Transverse colon (tissue), 4 donors: Measurements from ENCODE around the gene FCGBP. TPM values are rescaled to one million over a fixed set of nuclear protein-coding genes. Genes with fewer than 3 reads are reported as not detected.

ENCODE experiments used
- DNase-seq: peaks from one replicate; pipeline ENCODE4 v3.0.0-alpha.2; 2019
- H3K27ac ChIP-seq, 4 donors: fragments of 200-600 bp; sonication (generic); 2 replicates each; pipeline ENCODE4 v1.5.1; 2016 to 2018; ENCODE audit warnings: inconsistent platforms in 4 of 4
- H3K27me3 ChIP-seq: fragments of 200-600 bp; sonication (generic); 2 replicates; pipeline ENCODE4 v1.5.1; 2017; ENCODE audit warnings: inconsistent platforms
- H3K36me3 ChIP-seq, 4 donors: fragments of 200-600 bp; sonication (generic); 2 replicates each; pipeline ENCODE4 v1.5.1; 2017 to 2019; ENCODE audit warnings: inconsistent platforms in 4 of 4
- H3K4me1 ChIP-seq, 4 donors: fragments of 200-600 bp; sonication (generic); 2 replicates each; pipeline ENCODE4 v1.5.1; 2017 to 2020; ENCODE audit warnings: inconsistent platforms in 4 of 4
- H3K4me3 ChIP-seq, 4 donors: fragments of 200-600 bp; sonication (generic); 1 replicate in 1 of 4; 2 replicates in 3 of 4; pipeline versions ENCODE4 v1.5.1 to v1.6.1; 2017 to 2019; ENCODE audit warnings: inconsistent platforms in 4 of 4
- H3K9me3 ChIP-seq, 2 donors: fragments of 200-600 bp; sonication (generic); 2 replicates each; pipeline ENCODE4 v1.5.1; 2017 to 2019; ENCODE audit warnings: inconsistent platforms in 2 of 2
- EP300 ChIP-seq: sonication (generic); formaldehyde crosslinking; IDR thresholded peaks from one replicate; pipeline ENCODE4 v1.6.1; 2017; ENCODE audit warnings: antibody characterized with exemption, low read depth
- POLR2A ChIP-seq: fragments of 450-650 bp; IDR thresholded peaks from one replicate; pipeline ENCODE4 v1.6.1; 2016; ENCODE audit warnings: antibody characterized with exemption, mild to moderate bottlenecking, moderate library complexity
- POLR2AphosphoS5 ChIP-seq, 3 donors: sonication (generic); formaldehyde crosslinking; IDR thresholded peaks; one replicate each; pipeline ENCODE4 v1.6.1; 2016; ENCODE audit warnings: antibody characterized with exemption in 3 of 3
- WGBS, 2 donors: methylation state at CpG; one replicate each; pipeline ENCODE4 v1.1.5; 2018; ENCODE audit warnings: low coverage in 1 of 2; 5-methylcytosine and 5-hydroxymethylcytosine counted together
- in situ Hi-C, 4 donors: fragments of 200-750 bp; cut with MboI; loops; one replicate each; pipeline versions ENCODE4 v1.15.0 to v1.15.1; 2017; ENCODE audit warnings: low sequenced_read_pairs in 3 of 4, low pct_ligation_motif_present in 1 of 4, low pct_unique_long_range_greater_than_20kb in 1 of 4
- intact Hi-C: fragments of 100-400 bp; cut with DNase I; formaldehyde crosslinking; loops from one replicate; pipeline ENCODE4 v1.15.1; 2023; ENCODE audit warnings: low total_unique reads
- total RNA-seq, 4 donors: library from RNA; depleted of rRNA; stranded (reverse); fragments of >200 nt; gene quantifications; one replicate each; pipeline ENCODE4 v1.1.0, GENCODE V29; 2016
- TF ChIP-seq, protein P1 (sequence below), 5 experiments: fragments of 200-600 bp in 3 of 5; fragments of 450-650 bp in 2 of 5; sonication (generic) in 3 of 5; IDR thresholded peaks; 1 replicate in 2 of 5; 2 replicates in 3 of 5; pipeline ENCODE4 v1.5.1; 2016 to 2017; ENCODE audit warnings: antibody characterized with exemption in 5 of 5, inconsistent platforms in 3 of 5, mild to moderate bottlenecking in 2 of 5, moderate library complexity in 1 of 5

Gene FCGBP
- total RNA-seq, 4 donors from 2014 or later: 1,603 to 6,178 (median 2,329) TPM

DNA sequence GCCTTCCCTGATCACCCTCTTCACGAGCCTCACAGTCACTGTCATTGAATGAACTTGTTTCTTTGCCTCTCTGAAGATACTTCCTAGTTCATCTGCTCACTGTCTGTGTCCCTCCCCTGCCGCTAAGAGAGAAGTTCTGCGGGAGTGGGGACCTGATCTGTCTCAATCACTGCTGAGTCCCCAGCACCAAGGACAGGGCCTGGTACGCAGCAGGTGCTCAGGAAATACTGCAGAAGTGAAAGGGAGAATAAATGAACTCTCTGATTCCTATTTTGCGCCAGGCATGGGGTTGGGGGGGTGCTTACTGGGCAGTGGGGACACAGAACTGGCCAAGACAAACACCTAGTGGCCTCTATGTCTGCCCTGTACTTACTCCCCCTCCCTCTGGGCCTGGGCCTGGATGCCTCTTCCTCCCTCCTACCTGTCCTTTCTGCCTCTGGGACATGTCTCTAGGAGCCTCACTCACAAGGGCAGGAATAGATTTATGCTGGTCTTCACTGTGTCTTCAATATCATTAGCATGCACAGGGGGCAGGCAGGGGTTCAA, 17.5 kb downstream of the FCGBP start:
- Histone ChIP-seq H3K36me3 (no peaks in the 10 kb centered on the region), H3K4me3 (no peak overlapping the region), H3K9me3 (no peaks in the 10 kb centered on the region), H3K27me3 (no peaks in the 10 kb centered on the region), H3K27ac (no peak overlapping the region), H3K4me1 (peaks cover 0 to 16% (median 5%) of the 10 kb centered on the region in 4 donors)
- TF ChIP-seq POLR2AphosphoS5 (IDR thresholded peaks at IDR 0.05) (no peak), POLR2A (no peak), EP300 (no peak)
- TF ChIP-seq, protein P1, sequence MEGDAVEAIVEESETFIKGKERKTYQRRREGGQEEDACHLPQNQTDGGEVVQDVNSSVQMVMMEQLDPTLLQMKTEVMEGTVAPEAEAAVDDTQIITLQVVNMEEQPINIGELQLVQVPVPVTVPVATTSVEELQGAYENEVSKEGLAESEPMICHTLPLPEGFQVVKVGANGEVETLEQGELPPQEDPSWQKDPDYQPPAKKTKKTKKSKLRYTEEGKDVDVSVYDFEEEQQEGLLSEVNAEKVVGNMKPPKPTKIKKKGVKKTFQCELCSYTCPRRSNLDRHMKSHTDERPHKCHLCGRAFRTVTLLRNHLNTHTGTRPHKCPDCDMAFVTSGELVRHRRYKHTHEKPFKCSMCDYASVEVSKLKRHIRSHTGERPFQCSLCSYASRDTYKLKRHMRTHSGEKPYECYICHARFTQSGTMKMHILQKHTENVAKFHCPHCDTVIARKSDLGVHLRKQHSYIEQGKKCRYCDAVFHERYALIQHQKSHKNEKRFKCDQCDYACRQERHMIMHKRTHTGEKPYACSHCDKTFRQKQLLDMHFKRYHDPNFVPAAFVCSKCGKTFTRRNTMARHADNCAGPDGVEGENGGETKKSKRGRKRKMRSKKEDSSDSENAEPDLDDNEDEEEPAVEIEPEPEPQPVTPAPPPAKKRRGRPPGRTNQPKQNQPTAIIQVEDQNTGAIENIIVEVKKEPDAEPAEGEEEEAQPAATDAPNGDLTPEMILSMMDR (IDR thresholded peaks at IDR 0.05): no peak
- no peak for DNase-seq
- intact Hi-C loops: no loop called here
- in situ Hi-C loops: no loop called here
- 60 to 67% methylated on average over 1 to 5 of the region's 5 CpGs for WGBS, 2 donors

DNA sequence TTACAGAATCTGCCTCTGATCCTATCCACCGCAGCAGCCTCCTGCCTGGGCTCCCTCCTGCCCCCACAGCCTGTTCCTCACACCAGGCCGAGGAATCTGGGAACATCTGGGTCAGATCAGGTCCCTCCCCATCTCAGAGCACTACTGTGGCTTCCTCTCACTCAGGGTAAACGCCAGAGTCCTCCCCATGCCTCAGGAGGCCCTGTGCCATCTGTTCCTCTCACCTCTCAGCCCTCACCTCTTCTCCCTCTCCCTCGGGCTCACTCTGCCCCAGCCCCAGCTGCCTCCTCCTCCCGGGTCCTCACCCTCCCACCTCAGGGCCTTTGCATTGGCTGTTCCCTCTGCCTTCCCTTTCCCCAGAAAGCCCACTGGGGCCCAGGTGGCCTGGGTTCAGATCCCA, 18.2 kb downstream of the FCGBP start:
- 51 to 57% methylated on average over 3 to 5 of the region's 5 CpGs for WGBS, 2 donors
- Histone ChIP-seq H3K9me3 (no peaks in the 10 kb centered on the region), H3K4me3 (no peak overlapping the region), H3K27ac (no peak overlapping the region), H3K36me3 (no peaks in the 10 kb centered on the region), H3K27me3 (no peaks in the 10 kb centered on the region), H3K4me1 (peaks cover 0 to 16% (median 5%) of the 10 kb centered on the region in 4 donors)
- in situ Hi-C loops: no loop called here
- intact Hi-C loops: no loop called here
- TF ChIP-seq POLR2A: no peak
- no peak for TF ChIP-seq EP300
- TF ChIP-seq, protein P1 (IDR thresholded peaks at IDR 0.05): no peak
- TF ChIP-seq POLR2AphosphoS5 (IDR thresholded peaks at IDR 0.05): no peak
- DNase-seq: no peak

DNA sequence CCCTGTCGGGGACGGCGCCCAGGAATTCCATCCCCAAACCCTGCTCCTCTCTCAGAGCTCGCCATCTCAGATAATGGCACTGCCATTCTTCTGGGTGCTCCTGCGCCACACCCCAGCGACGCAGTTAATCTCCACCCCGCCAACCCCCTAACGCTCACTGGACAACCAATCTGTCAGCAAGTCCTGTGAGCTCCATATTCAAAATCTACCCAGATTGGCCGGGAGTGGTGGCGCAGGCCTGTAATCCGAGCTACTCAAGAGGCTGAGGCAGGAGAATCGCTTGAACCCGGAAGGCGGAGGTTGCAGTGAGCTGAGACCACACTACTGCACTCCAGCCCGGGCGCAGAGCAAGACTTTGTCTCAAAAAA, 18.6 kb downstream of the FCGBP start:
- no peak overlapping the region for H3K27ac ChIP-seq
- in situ Hi-C loops: no loop called here
- DNase-seq: no peak
- H3K27me3 ChIP-seq: no peaks in the 10 kb centered on the region
- no peak overlapping the region for H3K4me3 ChIP-seq
- H3K36me3 ChIP-seq: no peaks in the 10 kb centered on the region
- WGBS, 2 donors: 82% methylated on average over 17 of the region's 17 CpGs; no CpG with 5 or more reads in 1 of the 2 donors
- H3K9me3 ChIP-seq: no peaks in the 10 kb centered on the region
- H3K4me1 ChIP-seq: peaks cover 0 to 16% (median 5%) of the 10 kb centered on the region in 4 donors
- TF ChIP-seq POLR2A (no peak), POLR2AphosphoS5 (IDR thresholded peaks at IDR 0.05) (no peak)
- TF ChIP-seq, protein P1 (IDR thresholded peaks at IDR 0.05): no peak
- intact Hi-C loops: no loop called here

DNA sequence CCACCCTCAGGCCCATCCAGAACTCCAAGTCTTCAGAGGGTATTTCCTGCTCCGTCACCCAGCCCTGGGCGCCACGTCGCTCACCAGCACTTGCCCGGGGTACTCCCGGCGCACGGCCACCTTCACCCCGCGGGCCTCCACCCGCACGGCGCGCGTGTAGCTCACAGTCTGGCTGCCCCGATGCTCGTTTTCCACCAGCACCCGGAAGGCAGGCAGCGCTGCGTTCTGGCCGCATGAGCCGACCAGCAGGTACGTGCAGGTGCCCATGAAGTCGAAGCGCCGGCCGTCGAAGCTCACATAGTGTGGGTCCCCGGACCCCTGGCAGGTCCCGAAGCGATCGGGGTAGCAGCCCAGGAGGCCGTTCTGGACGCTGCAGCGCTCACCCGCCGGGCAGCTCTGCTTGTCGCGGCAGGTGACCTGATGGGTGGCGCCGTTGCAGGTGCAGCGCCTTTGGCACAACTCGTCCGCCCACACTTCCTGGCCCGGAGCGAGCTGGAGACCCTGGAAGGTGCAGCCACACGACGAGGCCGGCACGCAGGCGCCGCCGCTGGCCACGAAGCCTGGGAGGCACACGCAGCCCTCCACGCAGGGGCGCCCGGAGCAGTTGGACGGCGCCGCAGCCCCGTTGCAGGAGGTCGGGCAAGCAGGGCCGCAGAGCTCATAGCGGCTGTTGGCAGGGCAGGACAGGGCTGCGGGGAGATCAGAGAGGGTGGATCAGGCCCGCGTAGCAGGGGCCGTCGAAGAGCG, 19.2 kb downstream of the FCGBP start:
- TF ChIP-seq, protein P1 (IDR thresholded peaks at IDR 0.05): no peak
- TF ChIP-seq EP300 (no peak), POLR2AphosphoS5 (IDR thresholded peaks at IDR 0.05) (peak in 1 of 3 donors; percentile 25), POLR2A (no peak)
- no peaks in the 10 kb centered on the region for H3K27me3 ChIP-seq
- no peaks in the 10 kb centered on the region for H3K9me3 ChIP-seq
- WGBS, 2 donors: 78 to 100% methylated on average over 1 to 70 of the region's 71 CpGs
- H3K27ac ChIP-seq: no peak overlapping the region
- peaks cover 0 to 1% (median 0%) of the 10 kb centered on the region in 4 donors for H3K36me3 ChIP-seq
- DNase-seq: no peak
- intact Hi-C loops (no loop called here), in situ Hi-C loops (no loop called here)
- peaks cover 0 to 16% (median 5%) of the 10 kb centered on the region in 4 donors for H3K4me1 ChIP-seq
- H3K4me3 ChIP-seq: no peak overlapping the region
